C1 segment of cervical spinal cord (tissue), 14 donors: ENCODE data around the gene PHRF1.
A peak's percentile ranks its signal among the peaks of the same experiment; 100 is the strongest.

Source experiments
- DNase-seq, 14 donors: peaks; one replicate each; lab custom pipeline; 2025; lab: John Stamatoyannopoulos, UW

PHRF1 gene

DNA sequence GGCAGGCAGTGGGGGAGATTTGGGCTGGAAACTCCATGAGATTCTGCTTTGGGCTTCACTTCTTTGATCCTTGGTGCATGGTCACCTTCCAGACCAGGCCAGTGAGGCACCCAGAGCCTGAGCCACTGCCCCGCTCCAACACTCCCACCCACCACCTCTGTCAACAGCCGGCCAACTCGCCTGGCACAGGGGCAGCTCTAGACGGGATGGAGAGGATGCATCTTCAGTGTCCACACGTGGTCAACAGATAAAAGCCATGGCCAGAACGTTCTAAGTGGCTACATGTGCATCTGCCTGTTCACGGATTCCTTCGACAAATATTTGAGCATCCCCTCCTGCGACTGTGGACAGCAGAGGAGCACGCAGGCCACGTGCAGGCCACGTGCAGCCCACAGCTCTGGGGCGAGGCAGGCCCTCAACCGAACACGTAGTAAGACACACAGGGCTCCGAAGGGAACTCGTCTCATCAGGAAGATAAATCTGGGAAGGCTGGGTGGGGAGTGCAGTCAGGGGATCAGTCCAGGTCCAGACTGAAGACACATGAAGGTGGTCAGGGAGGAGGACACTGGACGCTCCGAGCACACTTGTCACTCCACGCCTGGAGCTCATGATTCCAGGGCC, 37.7 kb upstream of the PHRF1 start:
- DNase-seq: no peak

- DNase-seq: no peak
These were observed 36.2 kb upstream of the PHRF1 start for GRCh38 chr11:539971-540481.

GRCh38 chr11:540583-541432, 35.5 kb upstream of the PHRF1 start:
- no peak for DNase-seq

DNA sequence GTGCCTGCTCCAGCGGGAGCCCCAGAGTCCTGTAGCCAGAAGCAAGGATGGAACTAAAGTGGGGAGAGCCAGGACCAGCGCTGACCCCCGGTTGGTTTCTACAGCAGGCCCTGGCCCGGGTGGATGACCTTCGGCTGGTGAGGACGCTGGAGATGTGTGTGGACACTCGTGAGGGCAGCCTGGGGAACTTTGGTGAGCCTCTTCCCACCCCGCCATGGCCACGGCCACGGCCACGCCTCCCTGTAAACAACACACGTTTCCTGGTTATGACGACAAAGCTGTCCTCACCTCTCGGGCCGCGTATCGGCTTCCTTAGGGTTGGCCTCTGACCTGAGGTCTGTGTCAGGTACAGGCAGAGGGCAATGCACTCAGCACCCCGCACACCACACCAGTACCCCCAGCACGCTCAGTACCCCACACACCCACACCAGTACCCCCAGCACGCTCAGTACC, 34.8 kb upstream of the PHRF1 start:
- DNase-seq: no peak

DNA sequence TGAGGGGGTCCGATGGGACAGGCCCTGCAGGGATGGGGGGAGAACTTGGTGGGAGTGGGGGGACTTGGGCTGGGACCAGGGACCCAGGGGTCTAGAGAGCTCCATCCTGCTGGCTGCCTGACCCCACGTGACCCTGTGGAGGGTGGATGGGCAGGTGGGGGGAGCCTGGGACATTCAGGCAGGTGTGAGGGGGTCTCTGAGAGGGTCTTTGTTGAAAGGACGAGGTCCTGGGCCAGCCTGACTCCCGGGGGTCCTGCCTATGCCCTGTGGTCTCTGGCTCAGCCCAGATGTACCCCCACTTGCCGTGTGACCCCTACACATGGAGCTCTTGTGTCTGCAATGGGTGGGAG, 31.5 kb upstream of the PHRF1 start:
- DNase-seq: no peak

GRCh38 chr11:545171-545570, 31.1 kb upstream of the PHRF1 start:
- DNase-seq: no peak

- DNase-seq: no peak
These were observed 27.3 kb upstream of the PHRF1 start for GRCh38 chr11:548700-549603.

GRCh38 chr11:550021-550745, 26.1 kb upstream of the PHRF1 start:
- no peak for DNase-seq

- no peak for DNase-seq
These were observed 25.6 kb upstream of the PHRF1 start for GRCh38 chr11:550746-551085.

DNA sequence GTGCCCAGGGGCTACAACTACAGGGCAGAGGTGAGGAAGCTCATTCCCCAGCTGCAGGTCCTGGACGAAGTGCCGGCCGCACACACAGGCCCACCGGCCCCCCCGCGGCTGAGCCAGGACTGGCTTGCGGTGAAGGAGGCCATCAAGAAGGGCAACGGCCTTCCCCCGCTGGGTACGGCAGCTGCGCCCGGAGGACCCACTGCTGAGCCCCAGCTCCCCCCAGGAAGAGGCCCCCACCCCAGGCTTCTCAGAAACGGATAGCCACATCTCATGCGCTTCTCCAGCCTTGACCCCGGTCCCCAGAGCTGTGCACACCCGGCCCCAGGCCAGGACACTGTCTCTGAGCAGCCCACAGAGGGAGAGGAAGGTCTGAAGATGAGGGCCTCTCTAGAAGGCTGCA, 25.1 kb upstream of the PHRF1 start:
- DNase-seq: no peak

- no peak for DNase-seq
These were observed 24.7 kb upstream of the PHRF1 start for GRCh38 chr11:551596-551995.

DNA sequence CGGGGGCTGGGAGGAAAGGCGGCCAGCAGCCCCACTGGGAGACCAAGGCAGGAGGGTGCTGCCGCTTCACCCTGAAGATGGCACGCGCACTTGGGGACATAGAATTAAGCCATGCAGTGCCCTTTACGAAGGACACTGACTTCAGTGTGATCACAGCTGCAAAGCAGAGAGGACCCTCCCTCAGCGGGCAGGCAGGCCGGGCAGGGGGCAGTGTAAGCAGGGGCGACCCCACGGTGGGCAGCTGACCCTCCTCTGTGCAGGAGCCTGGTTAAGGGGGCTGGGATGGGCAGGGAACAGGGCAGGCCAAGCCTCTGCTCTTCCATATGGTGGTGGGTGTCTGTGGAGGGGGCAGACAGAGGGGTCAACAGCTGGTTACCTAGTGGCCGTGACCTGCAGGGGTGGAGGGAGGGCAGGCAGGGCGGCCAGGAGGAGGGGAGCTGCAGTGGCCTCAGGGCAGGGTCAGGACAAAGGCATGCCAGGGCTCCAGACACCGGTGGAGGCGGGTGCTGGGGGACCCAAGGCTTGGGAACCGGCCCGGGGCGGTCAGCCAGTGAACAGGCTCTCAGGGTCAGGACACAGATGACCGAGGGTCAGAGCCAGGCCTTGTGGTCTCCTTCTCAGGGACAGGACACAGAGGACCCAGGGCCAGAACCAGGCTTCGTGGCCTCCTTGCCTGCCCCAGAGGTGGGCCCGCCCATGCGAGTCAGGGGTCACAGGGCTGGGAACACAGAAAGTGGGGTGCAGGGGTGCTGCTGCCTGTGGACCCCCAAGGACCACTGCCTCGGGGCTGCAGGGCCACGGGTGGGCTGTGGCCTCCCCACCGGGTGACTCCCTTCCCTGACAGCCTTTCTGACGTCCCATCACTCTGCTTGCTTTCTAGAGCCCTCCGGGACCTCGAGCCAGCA, 22.9 kb upstream of the PHRF1 start:
- DNase-seq: no peak

DNA sequence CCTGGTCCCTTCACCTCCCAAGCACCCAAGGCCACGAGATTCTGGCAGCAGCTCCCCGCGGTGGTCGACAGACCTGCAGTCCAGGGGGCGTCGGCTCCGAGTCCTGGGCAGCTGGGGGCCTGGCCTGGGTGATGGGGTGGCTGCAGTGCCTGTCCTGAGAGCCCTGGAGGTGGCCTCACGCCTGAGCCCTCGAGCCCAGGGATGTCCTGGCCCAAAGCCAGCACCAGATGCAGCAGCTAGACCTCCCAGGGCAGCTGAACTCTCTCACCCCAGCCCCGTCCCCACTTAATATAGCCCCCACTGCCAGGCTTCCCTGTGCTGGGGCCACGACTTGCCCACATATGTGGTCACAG, 22.3 kb upstream of the PHRF1 start:
- DNase-seq: no peak

- DNase-seq: peak in 1 of 14 donors; percentile 56
These were observed 21.6 kb upstream of the PHRF1 start for GRCh38 chr11:554428-555226.

GRCh38 chr11:555227-555779, 21.0 kb upstream of the PHRF1 start:
- DNase-seq: no peak

DNA sequence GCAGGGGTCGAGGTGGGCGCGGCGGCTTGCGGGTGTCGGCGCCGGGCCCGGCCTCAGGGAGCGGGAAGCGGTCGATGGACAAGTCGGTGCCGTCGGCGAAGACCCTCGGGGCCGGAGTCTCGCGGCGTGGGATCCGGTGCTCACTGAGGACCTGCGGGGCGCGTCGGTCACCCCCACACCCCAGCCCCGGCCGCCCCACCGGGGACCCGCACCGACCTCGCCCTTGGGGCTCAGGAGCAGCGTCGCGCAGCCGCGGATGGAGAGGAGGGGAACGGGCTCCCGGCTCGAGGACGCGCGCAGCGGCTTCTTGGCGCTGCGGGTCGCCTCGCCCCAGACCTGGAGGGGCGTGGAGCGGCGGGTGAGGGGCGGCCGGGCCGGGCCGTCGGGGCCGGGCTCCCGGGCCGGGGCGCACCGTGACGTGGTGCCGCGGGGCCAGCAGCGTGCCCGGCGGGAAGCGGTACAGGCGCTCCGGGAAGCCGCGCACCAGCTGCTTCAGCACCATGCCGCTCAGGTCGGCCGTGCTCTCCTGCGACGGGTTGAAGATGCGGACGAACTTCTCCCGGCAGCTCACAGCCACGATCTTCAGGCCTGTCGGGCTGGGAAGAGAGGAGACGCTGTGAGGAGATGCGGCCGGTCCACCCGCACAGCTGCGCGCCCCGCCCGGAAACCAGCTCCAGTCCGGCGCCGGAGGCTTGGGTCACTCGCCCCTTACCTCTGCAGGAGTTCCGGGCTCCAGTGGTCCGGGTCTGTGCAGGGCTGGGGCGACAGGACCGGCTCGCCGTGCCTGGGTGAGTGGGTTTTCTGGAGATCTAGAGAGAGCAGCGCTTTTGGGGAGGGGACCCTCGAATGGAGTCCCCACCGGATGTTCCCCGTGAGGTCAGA, 20.2 kb upstream of the PHRF1 start:
- no peak for DNase-seq

GRCh38 chr11:556662-557256, 19.5 kb upstream of the PHRF1 start:
- no peak for DNase-seq
